Activated naive CD4-positive, alpha-beta T cell treated with anti-CD3 and anti-CD28 coated beads, Interleukin-2, amount 10 ng/mL, durations not matched to agents 7 days and 5 days (primary cell): ENCODE data around the gene QKI.

Experiments
- CTCF ChIA-PET: fragments of 350-600 bp; sonication (Branson Sonifier 250); formaldehyde crosslinking; loops from one replicate; lab custom pipeline; 2021; ENCODE audit warnings: antibody characterized with exemption; lab: Charles Lee
- DNase-seq: peaks from one replicate; pipeline ENCODE4 v3.0.0-alpha.2; 2020
- H3K27ac Mint-ChIP-seq: one replicate; pipeline ENCODE4 v1.8.0; 2021; ENCODE audit warnings: mild to moderate bottlenecking, moderate library complexity, mixed read lengths
- H3K27me3 Mint-ChIP-seq: one replicate; pipeline ENCODE4 v1.8.0; 2021; ENCODE audit warnings: mild to moderate bottlenecking, mixed read lengths
- H3K36me3 Mint-ChIP-seq: one replicate; pipeline ENCODE4 v1.8.0; 2021; ENCODE audit warnings: mixed read lengths
- H3K4me1 Mint-ChIP-seq: one replicate; pipeline ENCODE4 v1.8.0; 2021; ENCODE audit warnings: mixed read lengths
- H3K4me3 Mint-ChIP-seq: one replicate; pipeline ENCODE4 v1.8.0; 2021; ENCODE audit warnings: mild to moderate bottlenecking, moderate library complexity, mixed read lengths
- H3K9me3 Mint-ChIP-seq: one replicate; pipeline ENCODE4 v1.8.0; 2021; ENCODE audit warnings: mixed read lengths

QKI gene

DNA sequence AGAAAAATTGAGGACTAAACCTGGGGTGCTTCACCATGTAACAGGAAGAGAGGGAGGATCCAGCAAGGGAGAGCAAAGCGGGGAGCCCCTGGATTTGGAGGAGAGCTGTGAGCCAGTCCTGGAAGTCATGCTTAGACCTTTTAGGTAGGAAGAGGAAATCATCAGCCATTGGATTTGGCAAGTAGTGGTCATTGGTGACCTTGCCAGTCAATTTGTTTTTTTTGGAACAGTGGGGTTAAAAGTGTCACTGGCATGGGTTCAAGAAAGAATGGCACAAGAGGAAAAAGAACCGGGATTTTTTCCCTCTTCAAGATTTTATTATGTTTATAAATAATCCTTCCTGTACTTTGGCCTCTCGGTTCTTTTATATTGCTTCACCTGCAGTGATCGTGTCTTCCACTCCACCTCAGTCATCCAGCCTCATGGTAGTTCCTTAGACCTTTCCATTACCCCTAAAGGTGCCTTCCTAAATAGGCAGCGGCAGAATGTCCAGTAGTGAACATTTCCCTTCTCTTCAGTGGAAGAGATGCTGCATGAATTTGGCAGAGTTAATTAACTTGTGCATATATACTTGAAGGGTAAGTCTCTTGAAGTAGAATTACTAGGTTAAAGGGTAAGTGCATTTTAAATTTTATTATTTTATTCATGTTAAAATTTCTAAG lies 124.7 kb downstream of the QKI start:
- no peak overlapping the region for H3K27ac Mint-ChIP-seq
- no peaks in the 10 kb centered on the region for H3K4me1 Mint-ChIP-seq
- no peak overlapping the region for H3K4me3 Mint-ChIP-seq
- CTCF ChIA-PET, result no interaction called here
- no peaks in the 10 kb centered on the region for H3K9me3 Mint-ChIP-seq
- DNase-seq, result no peak
- H3K36me3 Mint-ChIP-seq, result peaks cover 7% of the 10 kb centered on the region
- no peaks in the 10 kb centered on the region for H3K27me3 Mint-ChIP-seq

DNA sequence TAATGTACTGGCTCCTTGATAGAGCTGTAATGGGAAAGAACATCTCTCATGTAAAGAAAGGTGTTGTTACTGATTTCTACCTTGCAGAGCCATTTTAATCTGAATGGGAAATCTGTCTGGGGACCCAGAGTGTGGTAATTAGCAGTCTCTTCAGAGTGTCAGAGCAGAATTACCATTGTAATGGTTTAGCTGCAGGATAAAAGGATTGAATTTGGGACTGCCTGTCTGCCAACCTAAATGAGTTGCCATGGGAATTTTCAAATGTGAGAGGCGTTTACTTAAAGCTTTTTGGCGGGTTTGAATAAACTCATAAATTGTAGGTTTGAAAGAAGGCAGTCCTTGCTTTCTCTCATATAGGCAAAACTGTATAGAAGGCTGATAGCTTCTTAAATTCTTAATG lies 128.8 kb downstream of the QKI start:
- no peak for DNase-seq
- CTCF ChIA-PET, result no interaction called here
- H3K4me3 Mint-ChIP-seq, result no peak overlapping the region
- no peak overlapping the region for H3K27ac Mint-ChIP-seq
- no peaks in the 10 kb centered on the region for H3K4me1 Mint-ChIP-seq
- H3K9me3 Mint-ChIP-seq, result no peaks in the 10 kb centered on the region
- H3K27me3 Mint-ChIP-seq, result no peaks in the 10 kb centered on the region
- H3K36me3 Mint-ChIP-seq, result peaks cover 2% of the 10 kb centered on the region

DNA sequence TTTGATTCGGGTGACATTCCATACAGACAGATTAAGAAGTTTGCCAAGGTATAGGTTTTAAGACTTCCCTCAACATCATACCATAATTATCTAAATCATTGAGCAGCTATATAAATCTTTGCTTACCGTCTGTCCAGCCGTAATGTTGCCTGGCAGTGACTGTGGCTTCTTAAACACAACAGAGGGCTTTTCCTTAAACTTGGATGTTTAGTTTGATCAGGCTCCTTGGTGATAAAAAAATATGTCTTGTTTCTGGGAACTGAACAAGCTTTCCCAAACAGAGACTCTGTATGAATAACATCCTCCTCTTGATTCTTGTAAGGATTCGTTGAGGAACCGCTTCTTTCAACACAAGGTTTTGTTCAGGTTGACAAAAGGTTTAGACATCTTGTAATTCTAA lies 130.9 kb downstream of the QKI start:
- Mint-ChIP-seq H3K27ac (no peak overlapping the region), H3K4me1 (no peaks in the 10 kb centered on the region), H3K36me3 (peaks cover 2% of the 10 kb centered on the region), H3K9me3 (no peaks in the 10 kb centered on the region), H3K27me3 (no peaks in the 10 kb centered on the region), H3K4me3 (no peak overlapping the region)
- no peak for DNase-seq
- CTCF ChIA-PET, result no interaction called here

DNA sequence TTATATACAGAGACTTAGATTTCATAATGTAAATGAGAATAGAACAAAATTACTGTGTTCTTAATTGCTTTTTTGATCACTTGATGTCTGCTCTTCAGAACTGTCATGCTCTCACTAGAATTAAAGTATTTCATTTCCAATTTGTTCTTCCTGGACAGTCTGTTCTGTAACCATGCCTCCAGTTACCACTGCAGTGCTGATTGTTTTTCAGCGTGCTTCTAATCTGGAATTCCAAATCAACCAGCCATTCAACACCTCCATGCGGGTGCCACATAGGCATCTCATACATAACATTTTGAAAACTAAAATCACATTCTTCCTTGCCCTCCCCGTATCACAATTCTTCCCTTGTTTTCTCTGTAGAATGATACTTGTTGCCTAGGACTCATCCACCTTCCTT lies 132.8 kb downstream of the QKI start:
- H3K9me3 Mint-ChIP-seq, result no peaks in the 10 kb centered on the region
- peaks cover under 1% of the 10 kb centered on the region for H3K36me3 Mint-ChIP-seq
- H3K4me1 Mint-ChIP-seq, result no peaks in the 10 kb centered on the region

DNA sequence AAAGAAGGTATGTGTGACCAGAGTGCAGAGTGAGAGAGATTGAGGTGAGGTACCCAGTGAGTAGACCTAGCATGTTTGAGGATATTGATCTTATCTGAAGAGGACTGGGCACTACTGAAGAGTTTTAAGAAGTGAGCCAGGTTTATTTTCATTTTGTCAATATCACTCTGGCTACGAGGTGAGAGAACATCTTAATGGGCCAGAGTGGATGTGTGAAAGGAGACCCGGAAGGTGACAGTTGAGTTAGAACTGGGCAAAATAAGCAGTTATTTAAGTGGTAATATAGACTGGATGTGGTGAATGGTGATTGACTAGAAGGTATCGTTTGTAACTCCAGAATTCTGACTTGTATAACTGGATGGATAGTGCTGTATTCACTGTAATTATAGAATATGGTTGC lies 134.1 kb downstream of the QKI start:
- no peaks in the 10 kb centered on the region for H3K9me3 Mint-ChIP-seq
- H3K4me1 Mint-ChIP-seq, result no peaks in the 10 kb centered on the region
- H3K36me3 Mint-ChIP-seq, result no peaks in the 10 kb centered on the region
- H3K27me3 Mint-ChIP-seq, result no peaks in the 10 kb centered on the region
- CTCF ChIA-PET, result no interaction called here
- H3K4me3 Mint-ChIP-seq, result no peak overlapping the region
- no peak overlapping the region for H3K27ac Mint-ChIP-seq
- DNase-seq, result no peak

More for the DNA sequence above, 132.8 kb downstream of the QKI start:
- CTCF ChIA-PET, result no interaction called here
- Mint-ChIP-seq H3K27ac (no peak overlapping the region), H3K4me3 (no peak overlapping the region), H3K27me3 (no peaks in the 10 kb centered on the region)
- DNase-seq, result no peak

DNA sequence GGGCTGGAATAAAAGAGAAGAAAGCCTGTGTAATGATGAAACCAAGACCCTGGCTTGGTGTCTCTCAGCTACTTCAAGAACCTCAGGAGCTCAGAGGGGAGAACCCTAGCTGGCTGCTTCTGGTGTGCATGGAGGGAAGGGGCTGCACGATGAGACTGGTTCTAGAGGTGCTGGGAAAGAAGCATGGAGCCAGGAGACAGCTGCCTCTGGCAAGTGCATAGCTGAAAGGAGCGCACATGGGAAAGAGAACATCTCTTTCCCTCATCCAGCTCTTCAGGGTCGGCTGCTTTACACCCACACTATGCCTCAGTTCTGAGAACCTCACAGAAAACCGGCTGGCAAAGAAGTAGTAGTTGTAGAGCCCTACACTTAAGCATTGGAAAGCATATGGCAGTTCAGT lies 139.5 kb downstream of the QKI start:
- H3K4me3 Mint-ChIP-seq, result no peak overlapping the region

DNA sequence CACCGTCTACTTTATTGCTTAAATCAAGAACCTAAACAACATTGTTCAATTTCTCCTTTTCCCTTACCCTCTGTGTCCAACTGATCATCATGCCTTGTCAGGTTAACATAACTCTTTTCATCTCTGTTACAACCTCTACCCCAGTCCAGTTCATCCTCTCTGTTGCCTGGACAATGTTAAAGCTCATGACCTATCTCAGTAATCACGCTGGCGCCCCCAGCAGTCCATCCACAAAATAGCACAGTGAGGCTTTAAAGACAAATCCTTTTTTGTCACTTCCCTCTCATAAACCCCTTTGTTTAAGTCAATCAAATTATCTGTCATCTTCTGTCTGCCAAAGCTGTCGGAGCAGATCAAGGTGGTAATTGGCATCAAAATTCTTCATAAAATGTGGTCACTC lies 140.1 kb downstream of the QKI start:
- Mint-ChIP-seq H3K4me1 (no peaks in the 10 kb centered on the region), H3K36me3 (peaks cover 13% of the 10 kb centered on the region), H3K27me3 (no peaks in the 10 kb centered on the region), H3K9me3 (no peaks in the 10 kb centered on the region), H3K4me3 (no peak overlapping the region), H3K27ac (no peak overlapping the region)
- CTCF ChIA-PET, result interaction anchor here (0.6 to 1.7 kb wide), 11 partner anchors 12 to 303 kb away, joined by 3 to 6 read pairs (median 3); no protein-coding TSS in a partner anchor
- peak; percentile 72 for DNase-seq

More for the DNA sequence above, 139.5 kb downstream of the QKI start:
- no peaks in the 10 kb centered on the region for H3K27me3 Mint-ChIP-seq
- H3K36me3 Mint-ChIP-seq, result peaks cover 12% of the 10 kb centered on the region
- CTCF ChIA-PET, result interaction anchor here (0.7 to 1.7 kb wide), 11 partner anchors 13 to 303 kb away, joined by 3 to 6 read pairs (median 4); no protein-coding TSS in a partner anchor
- no peaks in the 10 kb centered on the region for H3K4me1 Mint-ChIP-seq
- no peaks in the 10 kb centered on the region for H3K9me3 Mint-ChIP-seq
- no peak overlapping the region for H3K27ac Mint-ChIP-seq
- no peak for DNase-seq

DNA sequence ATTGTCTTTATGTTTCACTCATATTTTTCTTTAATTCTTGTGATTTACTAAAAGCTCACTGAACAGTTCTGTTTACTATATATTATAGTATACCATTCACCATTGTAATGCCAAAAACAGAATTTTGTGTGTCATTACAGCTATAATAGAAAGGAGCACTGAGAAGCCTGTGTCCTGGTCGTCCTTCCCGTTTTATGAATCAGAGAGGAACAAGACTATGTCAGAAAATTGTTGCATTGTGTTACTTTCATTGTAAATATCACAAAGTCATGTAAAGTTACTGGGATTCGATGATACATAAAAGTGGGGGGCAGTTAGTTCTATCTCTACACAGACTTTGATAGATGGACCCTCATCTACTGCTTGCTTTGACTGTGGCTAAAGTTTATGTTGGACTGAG lies 145.1 kb downstream of the QKI start:
- Mint-ChIP-seq H3K9me3 (no peaks in the 10 kb centered on the region), H3K4me1 (no peaks in the 10 kb centered on the region), H3K36me3 (peaks cover 28% of the 10 kb centered on the region), H3K27ac (no peak overlapping the region), H3K4me3 (no peak overlapping the region), H3K27me3 (no peaks in the 10 kb centered on the region)
- CTCF ChIA-PET, result no interaction called here
- no peak for DNase-seq

DNA sequence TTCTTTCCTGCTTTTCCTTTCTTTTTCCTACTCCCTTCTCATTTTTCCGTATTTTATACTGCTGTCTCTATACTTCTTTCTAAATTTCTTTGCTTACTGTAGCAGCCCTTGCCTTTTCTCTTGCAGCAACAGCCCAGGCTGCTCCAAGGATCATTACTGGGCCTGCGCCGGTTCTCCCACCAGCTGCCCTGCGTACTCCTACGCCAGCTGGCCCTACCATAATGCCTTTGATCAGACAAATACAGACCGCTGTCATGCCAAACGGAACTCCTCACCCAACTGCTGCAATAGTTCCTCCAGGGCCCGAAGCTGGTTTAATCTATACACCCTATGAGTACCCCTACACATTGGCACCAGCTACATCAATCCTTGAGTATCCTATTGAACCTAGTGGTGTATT lies 148.8 kb downstream of the QKI start:
- no peak for DNase-seq
- Mint-ChIP-seq H3K36me3 (peaks cover 26% of the 10 kb centered on the region), H3K27ac (no peak overlapping the region), H3K27me3 (no peaks in the 10 kb centered on the region), H3K4me1 (no peaks in the 10 kb centered on the region), H3K9me3 (no peaks in the 10 kb centered on the region), H3K4me3 (no peak overlapping the region)
- CTCF ChIA-PET, result no interaction called here

DNA sequence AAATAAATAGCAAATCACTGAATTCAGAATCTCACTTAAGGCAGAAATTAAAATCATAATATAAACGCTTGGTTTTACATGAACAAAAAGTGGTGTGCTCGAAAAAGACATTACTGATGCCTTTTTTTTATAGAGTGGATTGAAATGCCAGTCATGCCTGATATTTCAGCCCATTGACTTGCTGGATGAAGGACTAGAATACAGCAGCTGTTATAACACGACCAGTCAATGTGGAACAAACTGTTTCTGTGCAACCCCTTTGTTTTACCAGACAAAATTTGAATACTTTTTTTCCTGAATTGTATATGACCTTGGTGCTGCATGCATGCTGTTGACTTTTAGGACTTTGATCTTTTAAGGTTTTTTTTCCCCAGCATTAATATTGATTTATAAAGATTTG lies 150.0 kb downstream of the QKI start:
- Mint-ChIP-seq H3K4me1 (no peaks in the 10 kb centered on the region), H3K27me3 (no peaks in the 10 kb centered on the region), H3K4me3 (no peak overlapping the region), H3K36me3 (peaks cover 21% of the 10 kb centered on the region), H3K27ac (no peak overlapping the region), H3K9me3 (no peaks in the 10 kb centered on the region)
- DNase-seq, result no peak
- CTCF ChIA-PET, result no interaction called here

DNA sequence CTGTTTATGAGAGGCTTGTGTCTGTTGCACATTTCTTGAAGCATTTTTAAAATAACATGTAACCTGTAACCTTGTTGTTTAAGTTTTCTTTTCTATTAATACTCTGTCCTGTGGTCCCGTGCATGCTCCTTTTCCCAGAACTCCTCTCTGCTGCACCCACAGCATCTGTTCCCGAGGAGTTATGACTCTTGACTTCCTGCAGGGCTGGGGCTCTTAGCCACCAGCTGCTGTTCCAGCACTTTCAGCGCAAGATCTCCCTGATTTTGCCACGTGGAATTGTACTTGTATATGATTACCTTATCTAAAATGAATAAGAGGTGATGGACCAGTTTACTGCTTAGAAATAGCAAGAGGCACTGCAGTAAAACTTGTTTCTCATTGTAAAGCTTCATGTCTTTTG lies 150.6 kb downstream of the QKI start:
- CTCF ChIA-PET, result no interaction called here
- H3K9me3 Mint-ChIP-seq, result no peaks in the 10 kb centered on the region
- no peak overlapping the region for H3K4me3 Mint-ChIP-seq
- no peaks in the 10 kb centered on the region for H3K27me3 Mint-ChIP-seq
- DNase-seq, result no peak
- H3K36me3 Mint-ChIP-seq, result peaks cover 21% of the 10 kb centered on the region
- H3K27ac Mint-ChIP-seq, result no peak overlapping the region
- no peaks in the 10 kb centered on the region for H3K4me1 Mint-ChIP-seq

DNA sequence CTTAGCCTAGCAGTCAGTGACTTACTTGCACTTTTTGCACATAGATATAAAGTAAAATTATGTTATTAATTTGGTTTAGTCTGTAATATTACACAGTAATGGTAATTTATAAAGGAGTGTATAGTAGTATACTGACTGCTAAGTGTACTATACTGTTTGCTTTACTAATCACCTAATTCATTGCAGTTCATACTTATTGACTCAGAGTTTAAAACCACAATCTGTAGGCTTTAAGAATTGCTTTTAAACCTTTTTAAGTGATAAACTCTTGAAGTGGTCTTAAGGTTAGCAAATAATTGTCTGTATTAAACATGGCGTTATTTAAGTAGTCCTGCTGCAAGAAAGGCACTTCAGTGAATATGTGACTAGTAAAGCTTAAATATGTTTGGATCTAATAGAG lies 151.5 kb downstream of the QKI start:
- CTCF ChIA-PET, result interaction anchor here (1.8 kb wide), 1 partner anchor 12 kb away, joined by 5 read pairs; no protein-coding TSS in a partner anchor
- Mint-ChIP-seq H3K4me1 (no peaks in the 10 kb centered on the region), H3K27me3 (no peaks in the 10 kb centered on the region), H3K9me3 (no peaks in the 10 kb centered on the region), H3K36me3 (peaks cover 28% of the 10 kb centered on the region), H3K4me3 (no peak overlapping the region), H3K27ac (no peak overlapping the region)
- DNase-seq, result no peak

DNA sequence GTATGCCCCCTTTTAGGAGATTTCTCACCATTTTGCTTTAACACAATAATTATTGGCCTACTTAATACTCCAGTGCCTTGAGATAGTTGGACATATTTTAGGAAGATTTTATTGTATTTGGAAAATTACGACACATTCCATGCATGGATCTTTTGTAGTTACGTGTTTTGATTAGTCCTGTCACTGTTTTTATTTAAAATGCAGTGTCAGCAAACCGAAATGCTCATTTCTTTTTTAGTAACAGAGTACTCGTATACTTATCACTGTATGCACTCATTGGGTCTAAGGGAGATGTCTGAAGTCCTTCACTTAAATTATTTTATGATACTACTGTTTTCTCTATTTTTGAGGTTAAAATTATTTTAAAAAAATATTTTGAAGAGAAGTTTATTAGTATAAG lies 153.8 kb downstream of the QKI start:
- H3K27me3 Mint-ChIP-seq, result no peaks in the 10 kb centered on the region
- peaks cover 35% of the 10 kb centered on the region for H3K36me3 Mint-ChIP-seq
- H3K4me1 Mint-ChIP-seq, result no peaks in the 10 kb centered on the region
- H3K9me3 Mint-ChIP-seq, result no peaks in the 10 kb centered on the region
- no peak overlapping the region for H3K27ac Mint-ChIP-seq
- CTCF ChIA-PET, result no interaction called here
- no peak overlapping the region for H3K4me3 Mint-ChIP-seq
- no peak for DNase-seq

DNA sequence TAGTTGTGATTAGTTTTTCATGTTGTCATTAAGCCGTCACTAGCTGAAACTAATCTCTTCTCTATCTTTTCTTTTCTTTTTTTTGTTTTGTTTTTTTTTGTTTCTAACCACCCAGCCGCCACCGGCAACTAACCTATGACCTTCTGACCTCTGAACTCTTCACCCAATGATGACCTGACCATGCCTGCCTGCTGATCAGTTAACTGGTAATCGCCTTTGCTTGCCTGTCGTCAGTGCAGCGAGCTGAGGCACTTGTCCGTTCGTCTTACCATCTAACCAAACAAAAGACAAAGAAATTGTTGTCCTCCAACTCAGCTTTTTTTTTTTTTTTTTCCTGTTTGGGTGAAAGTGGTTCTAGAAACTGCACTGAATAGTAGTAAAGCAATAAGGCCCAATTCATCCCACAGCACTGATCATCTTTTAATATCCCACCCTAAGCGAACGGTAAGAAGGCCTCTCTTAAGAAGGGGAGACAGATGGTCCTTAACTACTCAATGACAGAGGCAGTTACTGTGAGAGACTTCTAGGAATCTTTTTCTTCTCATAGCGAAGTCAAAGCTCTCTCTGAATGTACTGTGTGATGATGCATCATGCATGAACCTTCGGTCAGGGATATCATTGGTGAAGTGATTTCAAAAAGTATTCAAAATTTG lies 156.2 kb downstream of the QKI start:
- CTCF ChIA-PET, result no interaction called here
- no peaks in the 10 kb centered on the region for H3K4me1 Mint-ChIP-seq
- peaks cover 23% of the 10 kb centered on the region for H3K36me3 Mint-ChIP-seq
- H3K4me3 Mint-ChIP-seq, result no peak overlapping the region
- H3K27me3 Mint-ChIP-seq, result no peaks in the 10 kb centered on the region
- DNase-seq, result no peak
- no peak overlapping the region for H3K27ac Mint-ChIP-seq
- H3K9me3 Mint-ChIP-seq, result no peaks in the 10 kb centered on the region

DNA sequence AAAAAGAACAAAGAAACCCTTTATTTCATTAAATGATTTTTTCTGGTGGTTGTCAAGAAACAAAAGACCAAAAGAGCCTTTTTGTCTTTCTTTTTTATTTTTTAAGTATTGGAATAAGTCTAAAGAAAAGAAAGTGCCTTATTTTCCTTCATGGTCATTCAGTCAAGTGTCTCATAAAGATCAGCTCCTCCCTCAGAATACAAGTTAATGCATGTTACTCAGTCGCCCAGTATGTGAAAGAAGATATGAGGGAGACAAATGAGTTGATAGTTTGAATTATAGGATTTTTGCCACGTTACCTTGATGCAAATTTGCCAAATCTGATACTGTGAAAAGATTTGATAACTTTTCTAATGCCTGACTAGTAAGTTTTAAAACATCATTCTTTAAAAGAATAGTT lies 157.2 kb downstream of the QKI start:
- no peak overlapping the region for H3K4me3 Mint-ChIP-seq
- H3K4me1 Mint-ChIP-seq, result no peaks in the 10 kb centered on the region
- no peaks in the 10 kb centered on the region for H3K9me3 Mint-ChIP-seq
- CTCF ChIA-PET, result no interaction called here
- H3K36me3 Mint-ChIP-seq, result peaks cover 21% of the 10 kb centered on the region
- no peak for DNase-seq
- no peaks in the 10 kb centered on the region for H3K27me3 Mint-ChIP-seq
- no peak overlapping the region for H3K27ac Mint-ChIP-seq
